GM12878 (cell line): Measurements from ENCODE around the gene RSPO3. TPM values are rescaled to one million over a fixed set of nuclear protein-coding genes. Genes with fewer than 3 reads are reported as not detected.

Source experiments
- ATAC-seq: fragments of 200-7000 bp; cut with Tn5 transposase; 3 replicates; pipeline ENCODE4 v1.9.1; 2020; ENCODE audit warnings: mild to moderate bottlenecking, moderate library complexity
- BruUV-seq: library from RNA; stranded (reverse); fragments of 400-500 nt; replicated peaks from 2 replicates; lab custom pipeline; 2021; lab: Mats Ljungman, UMichigan
- CTCF ChIA-PET: fragments of 300-600 bp; sonication (Branson Sonifier 250); formaldehyde crosslinking; extraction: SDS; loops from one replicate; lab custom pipeline; 2021; ENCODE audit warnings: inconsistent platforms; lab: Yijun Ruan, JAX
- POLR2A ChIA-PET: fragments of 350-600 bp; formaldehyde crosslinking; extraction: SDS; loops from one replicate; lab custom pipeline; 2021; ENCODE audit warnings: inconsistent platforms; lab: Charles Lee
- RAD21 ChIA-PET: fragments of 300-600 bp; sonication (Branson Sonifier 250); formaldehyde crosslinking; loops from one replicate; lab custom pipeline; 2023; ENCODE audit warnings: antibody characterized with exemption; ENCODE audit not compliant: unreplicated experiment; lab: Charles Lee
- SMC1A ChIA-PET: fragments of 300-600 bp; sonication (Branson Sonifier 250); formaldehyde crosslinking; loops from one replicate; lab custom pipeline; 2023; ENCODE audit not compliant: unreplicated experiment, uncharacterized antibody; lab: Charles Lee
- DNase-seq: peaks from one replicate; pipeline ENCODE4 v3.0.0-alpha.2; 2011; ENCODE audit warnings: low read depth, low spot score
- FAIRE-seq: peaks from 3 replicates; lab custom pipeline; 2011; peaks lifted over from hg19 to GRCh38; lab: Jason Lieb, UNC
- H2AFZ ChIP-seq: 2 replicates; pipeline ENCODE4 v1.6.0; 2011; ENCODE audit warnings: low read depth, low read length, control low read depth; ENCODE audit not compliant: control insufficient read depth
- H3K27ac ChIP-seq: 2 replicates; pipeline ENCODE4 v1.5.1; 2011; ENCODE audit warnings: control low read depth; ENCODE audit not compliant: control insufficient read depth, insufficient read depth
- H3K27me3 ChIP-seq, 2 experiments: replicated peaks in 1 of 2; 2 replicates each; pipeline versions ENCODE4 v1.6.0 to v1.6.1; 2011; ENCODE audit warnings: low read length in 1 of 2; ENCODE audit not compliant: control insufficient read depth in 2 of 2, insufficient read depth in 2 of 2
- H3K36me3 ChIP-seq, 2 experiments: 2 replicates each; pipeline ENCODE4 v1.5.1; 2011; ENCODE audit warnings: low read length in 1 of 2; ENCODE audit not compliant: control insufficient read depth in 2 of 2, insufficient read depth in 2 of 2
- H3K4me1 ChIP-seq: 2 replicates; pipeline ENCODE4 v1.6.1; 2011; ENCODE audit warnings: mild to moderate bottlenecking, low read length, moderate library complexity, mixed read lengths; ENCODE audit not compliant: control insufficient read depth, insufficient read depth
- H3K4me2 ChIP-seq: 2 replicates; pipeline ENCODE4 v1.6.0; 2011; ENCODE audit warnings: control low read depth; ENCODE audit not compliant: control insufficient read depth, insufficient read depth
- H3K4me3 ChIP-seq: fragments of 200-600 bp; sonication (generic); 2 replicates; pipeline ENCODE4 v1.5.1; 2016
- H3K79me2 ChIP-seq: 2 replicates; pipeline ENCODE4 v1.6.0; 2011; ENCODE audit warnings: low read length; ENCODE audit not compliant: control insufficient read depth, insufficient read depth
- H3K9ac ChIP-seq: 2 replicates; pipeline ENCODE4 v1.8.0; 2011; ENCODE audit warnings: low read length, control low read depth, mixed read lengths; ENCODE audit not compliant: control insufficient read depth, insufficient read depth
- H3K9me3 ChIP-seq: replicated peaks from 3 replicates; pipeline ENCODE4 v1.5.1; 2011; ENCODE audit warnings: mild to moderate bottlenecking, low read length; ENCODE audit not compliant: control insufficient read depth, insufficient read depth
- H4K20me1 ChIP-seq: 2 replicates; pipeline ENCODE4 v1.6.0; 2011; ENCODE audit not compliant: control insufficient read depth, insufficient read depth
- BHLHE40 ChIP-seq, 2 experiments: fragments of 450-650 bp in 1 of 2; IDR thresholded peaks; 2 replicates each; pipeline ENCODE4 v1.6.1; 2011 to 2017; ENCODE audit warnings: low read depth in 2 of 2, borderline replicate concordance in 1 of 2, improper control_type of control experiment in 1 of 2, low read length in 1 of 2, mild to moderate bottlenecking in 1 of 2
- IRF4 ChIP-seq: IDR thresholded peaks from 2 replicates; pipeline ENCODE4 v1.6.1; 2011; ENCODE audit warnings: low read depth, low read length
- NFXL1 ChIP-seq: fragments of 450-650 bp; IDR thresholded peaks from 2 replicates; pipeline ENCODE4 v1.6.1; 2017; ENCODE audit warnings: antibody characterized with exemption, mild to moderate bottlenecking, borderline replicate concordance
- RAD21 ChIP-seq: IDR thresholded peaks from 2 replicates; pipeline ENCODE4 v1.6.1; 2011; ENCODE audit warnings: mild to moderate bottlenecking, low read depth, low read length, moderate library complexity; ENCODE audit not compliant: insufficient read depth
- RCOR1 ChIP-seq: conservative IDR thresholded peaks from 2 replicates; pipeline ENCODE4 v1.6.1; 2012; ENCODE audit warnings: low read depth, low read length, improper control_type of control experiment
- RFX5 ChIP-seq: IDR thresholded peaks from 2 replicates; pipeline ENCODE4 v1.6.1; 2011; ENCODE audit warnings: low read depth, low read length, improper control_type of control experiment
- RUNX3 ChIP-seq: IDR thresholded peaks from 2 replicates; pipeline ENCODE4 v1.6.1; 2012; ENCODE audit warnings: low read length, inconsistent platforms
- SMC3 ChIP-seq: IDR thresholded peaks from 2 replicates; pipeline ENCODE4 v1.6.1; 2011; ENCODE audit warnings: low read length, improper control_type of control experiment, borderline replicate concordance
- SUZ12 ChIP-seq: fragments of 200-600 bp; sonication (generic); IDR thresholded peaks from one replicate; pipeline ENCODE4 v1.6.1; 2018; ENCODE audit warnings: antibody characterized with exemption, mild to moderate bottlenecking; ENCODE audit not compliant: unreplicated experiment
- YY1 ChIP-seq: IDR thresholded peaks from 2 replicates; pipeline ENCODE4 v1.6.1; 2011; ENCODE audit warnings: low read depth, mild to moderate bottlenecking, low read length
- WGBS: methylation state at CpG from one replicate; pipeline ENCODE4 v1.1.6; 2016; ENCODE audit warnings: low lambda C conversion rate; ENCODE audit not compliant: insufficient replicate concordance, insufficient coverage; ENCODE audit errors: missing lambda C conversion rate; 5-methylcytosine and 5-hydroxymethylcytosine counted together
- in situ Hi-C: fragments of 300-500 bp; cut with MboI; formaldehyde crosslinking; loops from 9 replicates; pipeline ENCODE4 v1.14.3; 2018; ENCODE audit warnings: mixed read lengths
- intact Hi-C: fragments of 100-400 bp; cut with micrococcal nuclease; formaldehyde crosslinking; loops from one replicate; pipeline ENCODE4 v1.14.2; 2022; ENCODE audit not compliant: unreplicated experiment
- polyA plus RNA-seq, 11 experiments: library from polyadenylated mRNA; depleted of rRNA in 4 of 11; unstranded in 6 of 11; stranded (reverse) in 5 of 11; fragments of >200 nt; fragmentation: Nextera tagmentation in 4 of 11; fragmentation: Illumina TruSeq in 1 of 11; extraction: Ambion mirVana in 4 of 11; extraction: Trizol in 1 of 11; gene quantifications; 1 replicate in 1 of 11; 2 replicates in 10 of 11; pipeline versions ENCODE4 v1.2.1 to v1.2.3, GENCODE V29; 2011 to 2016; ENCODE audit warnings: inconsistent platforms in 2 of 11, missing spikeins in 2 of 11, low read depth in 1 of 11
- total RNA-seq, 4 experiments: library from RNA; depleted of rRNA in 3 of 4; stranded (reverse); fragments of >200 nt in 3 of 4; fragmentation: Illumina TruSeq in 1 of 4; extraction: Trizol in 1 of 4; gene quantifications; 2 replicates each; pipeline versions ENCODE4 v1.2.1 to v1.2.3, GENCODE V29; 2013 to 2021
- TF ChIP-seq, protein P1 (sequence below): fragments of 450-650 bp; IDR thresholded peaks from 2 replicates; pipeline ENCODE4 v1.6.1; 2018; ENCODE audit warnings: borderline replicate concordance, mild to moderate bottlenecking; ENCODE audit not compliant: partially characterized antibody
- TF ChIP-seq, protein P2 (sequence below), 3 experiments: IDR thresholded peaks in 2 of 3; conservative IDR thresholded peaks in 1 of 3; 2 replicates each; pipeline ENCODE4 v1.5.1; 2011; ENCODE audit warnings: low read depth in 3 of 3, low read length in 3 of 3, mild to moderate bottlenecking in 3 of 3, control low read depth in 2 of 3, moderate library complexity in 2 of 3, inconsistent platforms in 1 of 3, mixed read lengths in 1 of 3; ENCODE audit not compliant: control insufficient read depth in 2 of 3, insufficient read depth in 1 of 3; ENCODE audit errors: extremely low read depth in 1 of 3

Gene RSPO3
- total and polyA plus RNA-seq, 10 of the 15 experiments (the other 5 are each of a cell fraction or from before 2014, with no cell fraction given) = 0.16 TPM; not detected in 9

DNA sequence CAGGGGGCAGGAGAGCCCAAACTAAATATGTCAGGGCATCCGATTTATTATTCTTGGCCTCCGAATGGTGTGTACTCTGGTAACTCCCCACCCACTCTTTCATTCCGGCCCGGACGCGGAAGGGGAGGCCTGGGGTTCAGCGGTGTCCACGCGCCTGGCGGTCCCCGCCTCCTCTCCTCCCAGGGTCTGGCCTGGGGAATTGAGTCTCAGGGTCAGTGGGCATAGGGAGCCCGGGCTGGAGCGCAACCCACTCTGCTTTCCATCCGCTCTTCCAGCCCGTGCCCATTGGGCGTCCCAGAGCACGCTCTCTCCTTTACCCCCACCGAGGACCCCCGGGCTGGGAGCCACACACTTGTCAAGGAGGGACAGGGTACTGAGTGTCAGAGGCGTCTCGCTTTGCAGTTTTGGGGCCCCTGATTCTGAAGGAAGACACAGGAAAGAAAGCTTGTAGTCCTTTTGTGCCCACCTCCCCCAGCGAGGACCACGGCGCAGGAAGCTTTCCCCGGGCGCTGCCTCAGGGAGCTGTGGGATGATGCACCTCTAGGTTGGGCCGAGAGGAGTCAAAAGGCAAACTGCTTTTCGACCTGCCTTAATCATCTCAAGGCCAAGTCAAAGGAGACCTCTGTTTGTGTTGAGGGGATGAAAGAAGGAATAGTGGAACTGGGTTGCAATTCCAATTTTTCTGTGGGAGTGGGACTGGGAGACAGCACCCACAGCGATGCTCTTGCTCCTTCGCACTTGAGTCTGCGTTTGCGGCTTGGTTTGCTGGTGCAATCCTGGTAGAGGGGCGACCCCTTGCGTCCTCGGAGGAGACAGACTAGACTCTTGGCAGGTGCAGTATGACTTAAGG lies 2.5 kb downstream of the RSPO3 start:
- Histone ChIP-seq H2AFZ (no peak overlapping the region), H3K27me3 (peaks cover 9 to 24% of the 10 kb centered on the region in 2 experiments)
- SMC1A ChIA-PET = interaction anchor here (2.7 kb wide), 1 partner anchor 316 kb away, joined by 9 read pairs; no protein-coding TSS in a partner anchor
- TF ChIP-seq, protein P1, sequence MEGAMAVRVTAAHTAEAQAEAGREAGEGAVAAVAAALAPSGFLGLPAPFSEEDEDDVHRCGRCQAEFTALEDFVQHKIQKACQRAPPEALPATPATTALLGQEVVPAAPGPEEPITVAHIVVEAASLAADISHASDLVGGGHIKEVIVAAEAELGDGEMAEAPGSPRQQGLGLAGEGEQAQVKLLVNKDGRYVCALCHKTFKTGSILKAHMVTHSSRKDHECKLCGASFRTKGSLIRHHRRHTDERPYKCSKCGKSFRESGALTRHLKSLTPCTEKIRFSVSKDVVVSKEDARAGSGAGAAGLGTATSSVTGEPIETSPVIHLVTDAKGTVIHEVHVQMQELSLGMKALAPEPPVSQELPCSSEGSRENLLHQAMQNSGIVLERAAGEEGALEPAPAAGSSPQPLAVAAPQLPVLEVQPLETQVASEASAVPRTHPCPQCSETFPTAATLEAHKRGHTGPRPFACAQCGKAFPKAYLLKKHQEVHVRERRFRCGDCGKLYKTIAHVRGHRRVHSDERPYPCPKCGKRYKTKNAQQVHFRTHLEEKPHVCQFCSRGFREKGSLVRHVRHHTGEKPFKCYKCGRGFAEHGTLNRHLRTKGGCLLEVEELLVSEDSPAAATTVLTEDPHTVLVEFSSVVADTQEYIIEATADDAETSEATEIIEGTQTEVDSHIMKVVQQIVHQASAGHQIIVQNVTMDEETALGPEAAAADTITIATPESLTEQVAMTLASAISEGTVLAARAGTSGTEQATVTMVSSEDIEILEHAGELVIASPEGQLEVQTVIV = no peak
- peak; percentile 74 for TF ChIP-seq RUNX3
- TF ChIP-seq, protein P2, sequence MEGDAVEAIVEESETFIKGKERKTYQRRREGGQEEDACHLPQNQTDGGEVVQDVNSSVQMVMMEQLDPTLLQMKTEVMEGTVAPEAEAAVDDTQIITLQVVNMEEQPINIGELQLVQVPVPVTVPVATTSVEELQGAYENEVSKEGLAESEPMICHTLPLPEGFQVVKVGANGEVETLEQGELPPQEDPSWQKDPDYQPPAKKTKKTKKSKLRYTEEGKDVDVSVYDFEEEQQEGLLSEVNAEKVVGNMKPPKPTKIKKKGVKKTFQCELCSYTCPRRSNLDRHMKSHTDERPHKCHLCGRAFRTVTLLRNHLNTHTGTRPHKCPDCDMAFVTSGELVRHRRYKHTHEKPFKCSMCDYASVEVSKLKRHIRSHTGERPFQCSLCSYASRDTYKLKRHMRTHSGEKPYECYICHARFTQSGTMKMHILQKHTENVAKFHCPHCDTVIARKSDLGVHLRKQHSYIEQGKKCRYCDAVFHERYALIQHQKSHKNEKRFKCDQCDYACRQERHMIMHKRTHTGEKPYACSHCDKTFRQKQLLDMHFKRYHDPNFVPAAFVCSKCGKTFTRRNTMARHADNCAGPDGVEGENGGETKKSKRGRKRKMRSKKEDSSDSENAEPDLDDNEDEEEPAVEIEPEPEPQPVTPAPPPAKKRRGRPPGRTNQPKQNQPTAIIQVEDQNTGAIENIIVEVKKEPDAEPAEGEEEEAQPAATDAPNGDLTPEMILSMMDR (IDR thresholded peaks at IDR 0.05 in 2 of 3, conservative IDR thresholded peaks at IDR 0.05 in 1 of 3; ENCODE audit: control insufficient read depth in 2 of 3, extremely low read depth in 1 of 3, insufficient read depth in 1 of 3, low read depth in 3 of 3, low read length in 3 of 3) = peak; percentile 81 to 96 (median 85)
- TF ChIP-seq SMC3 = peak; percentile 72
- TF ChIP-seq SUZ12 = peak; percentile 75
- 0 out of 2 replicates have a peak, but pooled peaks have one; percentile 32 for TF ChIP-seq RCOR1
- TF ChIP-seq RAD21 = peak; percentile 97
- TF ChIP-seq YY1 = 0 out of 2 replicates have a peak, but pooled peaks have one; percentile 15
- 0 out of 2 replicates have a peak, but pooled peaks have one; percentile 21 for TF ChIP-seq IRF4
- no peak for TF ChIP-seq RFX5
- TF ChIP-seq NFXL1 = no peak
- peak; percentile 32 to 43; a peak in 2 of 4 replicates for TF ChIP-seq BHLHE40 (IDR thresholded peaks at IDR 0.05; ENCODE audit: borderline replicate concordance in 1 of 2, low read depth in 2 of 2, low read length in 1 of 2)
- TF ChIP-seq, all 136 proteins: peak for 9
- FAIRE-seq (peak; percentile 72), DNase-seq (peak; percentile 24), ATAC-seq (peak; percentile 90)
- CTCF ChIA-PET = interaction anchor here (1.0 to 2.2 kb wide), 3 partner anchors 9 to 316 kb away, joined by 3 to 8 read pairs (median 4); no protein-coding TSS in a partner anchor
- intact Hi-C loops = loop anchor here (1.0 to 5.0 kb wide), 5 partner anchors 317 to 1809 kb away; no protein-coding TSS in a partner anchor
- POLR2A ChIA-PET = no interaction called here
- H3K4me1 ChIP-seq = peaks cover 5% of the 10 kb centered on the region
- H3K27ac ChIP-seq = no peak overlapping the region
- no peaks in the 10 kb centered on the region for H3K79me2 ChIP-seq
- no peaks in the 10 kb centered on the region for H3K9me3 ChIP-seq
- in situ Hi-C loops = loop anchor here (5.0 to 25.0 kb wide), 3 partner anchors 319 to 1359 kb away; no protein-coding TSS in a partner anchor
- no peak overlapping the region for H3K4me3 ChIP-seq
- H4K20me1 ChIP-seq = no peaks in the 10 kb centered on the region
- 2% methylated on average over 35 of the region's 35 CpGs for WGBS
- no peak overlapping the region for H3K9ac ChIP-seq
- H3K36me3 ChIP-seq = no peaks in the 10 kb centered on the region
- RAD21 ChIA-PET = interaction anchor here (1.7 kb wide), 1 partner anchor 317 kb away, joined by 4 read pairs; no protein-coding TSS in a partner anchor
- H3K4me2 ChIP-seq = no peak overlapping the region
- no TSS peak for BruUV-seq
